K562 (cell line): Measurements from ENCODE around the gene LY6G6F. TPM values are rescaled to one million over a fixed set of nuclear protein-coding genes. Genes with fewer than 3 reads are reported as not detected.

ENCODE experiments used
- ARNT ChIP-seq, 2 experiments: fragments of 450-650 bp; IDR thresholded peaks; 2 replicates each; pipeline ENCODE4 v1.6.1; 2016; ENCODE audit warnings: mild to moderate bottlenecking in 1 of 2
- CBX1 ChIP-seq: sonication (generic); IDR thresholded peaks from 2 replicates; pipeline ENCODE4 v1.6.1; 2016; ENCODE audit warnings: antibody characterized with exemption, low read depth, mild to moderate bottlenecking
- CHD4 ChIP-seq: fragments of 200-600 bp; sonication (generic); IDR thresholded peaks from 3 replicates; pipeline ENCODE4 v1.6.1; 2012; ENCODE audit warnings: low read depth, mild to moderate bottlenecking, mixed read lengths, low read length, inconsistent platforms; ENCODE audit not compliant: insufficient read depth, insufficient replicate concordance, poor library complexity, severe bottlenecking
- CTBP1 ChIP-seq: fragments of 450-650 bp; IDR thresholded peaks from 2 replicates; pipeline ENCODE4 v1.6.1; 2016; ENCODE audit warnings: borderline replicate concordance
- DNMT1 ChIP-seq: fragments of 450-650 bp; IDR thresholded peaks from 2 replicates; pipeline ENCODE4 v1.6.1; 2016; ENCODE audit warnings: antibody characterized with exemption, mild to moderate bottlenecking
- FOSL1 ChIP-seq: fragments of 200-800 bp; sonication (Bioruptor generic); conservative IDR thresholded peaks from 2 replicates; pipeline ENCODE4 v1.6.1; 2016; ENCODE audit warnings: missing genetic modification characterization, missing compliant biosample characterization
- FOXK2 ChIP-seq, 2 experiments: fragments of 450-650 bp; IDR thresholded peaks in 1 of 2; conservative IDR thresholded peaks in 1 of 2; 2 replicates each; pipeline ENCODE4 v1.6.1; 2016; ENCODE audit warnings: low read depth in 2 of 2, mild to moderate bottlenecking in 1 of 2
- HIVEP1 ChIP-seq: fragments of 250-450 bp; sonication (Bioruptor Pico); IDR thresholded peaks from 2 replicates; pipeline ENCODE4 v1.4.0; 2020; ENCODE audit warnings: mild to moderate bottlenecking
- IFI16 ChIP-seq: fragments of 250-450 bp; sonication (Bioruptor Pico); IDR thresholded peaks from 2 replicates; pipeline ENCODE4 v2.1.2; 2022; ENCODE audit warnings: mild to moderate bottlenecking, inconsistent platforms
- MAFF ChIP-seq: IDR thresholded peaks from 2 replicates; pipeline ENCODE4 v1.6.1; 2012; ENCODE audit warnings: low read length, improper control_type of control experiment
- MECOM ChIP-seq: fragments of 250-450 bp; sonication (Bioruptor Pico); IDR thresholded peaks from 2 replicates; pipeline ENCODE4 v1.8.0; 2022; ENCODE audit warnings: inconsistent platforms
- NFYB ChIP-seq: IDR thresholded peaks from 2 replicates; pipeline ENCODE4 v1.6.1; 2011; ENCODE audit warnings: mild to moderate bottlenecking, moderate library complexity; ENCODE audit not compliant: insufficient read length; ENCODE audit errors: extremely low read depth
- NUFIP1 ChIP-seq: fragments of 450-650 bp; IDR thresholded peaks from 2 replicates; pipeline ENCODE4 v1.6.1; 2018; ENCODE audit not compliant: partially characterized antibody
- SMAD3 ChIP-seq: fragments of 450-650 bp; formaldehyde crosslinking; conservative IDR thresholded peaks from 2 replicates; pipeline ENCODE4 v1.4.0; 2020; ENCODE audit warnings: mild to moderate bottlenecking
- SNRNP70 ChIP-seq: fragments of 200-400 bp; formaldehyde crosslinking; optimal IDR thresholded peaks from 2 replicates; pipeline ENCODE3; 2017; ENCODE audit warnings: low read depth, low read length
- SP2 ChIP-seq: IDR thresholded peaks from 2 replicates; pipeline ENCODE4 v1.6.1; 2011; ENCODE audit warnings: mild to moderate bottlenecking, low read depth, low read length, moderate library complexity; ENCODE audit not compliant: poor library complexity, severe bottlenecking; ENCODE audit errors: extremely low read depth
- TAL1 ChIP-seq: fragments of 450-650 bp; IDR thresholded peaks from 2 replicates; pipeline ENCODE4 v1.6.1; 2016; ENCODE audit warnings: mild to moderate bottlenecking
- TEAD4 ChIP-seq, 2 experiments: sonication (generic) in 1 of 2; formaldehyde crosslinking in 1 of 2; IDR thresholded peaks; 2 replicates each; pipeline versions ENCODE4 v1.6.1 to v1.8.0; 2012 to 2022; ENCODE audit warnings: borderline replicate concordance in 1 of 2, inconsistent platforms in 1 of 2, low read length in 1 of 2, mild to moderate bottlenecking in 1 of 2, missing genetic modification reagents in 1 of 2
- ZC3H4 ChIP-seq: sonication (generic); formaldehyde crosslinking; IDR thresholded peaks from 2 replicates; pipeline ENCODE4 v1.9.0; 2021; ENCODE audit warnings: missing genetic modification reagents, borderline replicate concordance
- ZNF695 ChIP-seq: fragments of 450-650 bp; formaldehyde crosslinking; IDR thresholded peaks from 2 replicates; pipeline ENCODE4 v1.4.0; 2020; ENCODE audit warnings: mild to moderate bottlenecking, moderate library complexity
- polyA plus RNA-seq, 8 experiments: library from polyadenylated mRNA; depleted of rRNA in 4 of 8; stranded (reverse) in 5 of 8; unstranded in 3 of 8; fragments of >200 nt; fragmentation: Nextera tagmentation in 2 of 8; fragmentation: Illumina TruSeq in 1 of 8; extraction: Ambion mirVana in 2 of 8; extraction: Trizol in 1 of 8; gene quantifications; 2 replicates each; pipeline versions ENCODE4 v1.2.1 to v1.2.3, GENCODE V29; 2011 to 2014; ENCODE audit warnings: inconsistent platforms in 1 of 8, missing spikeins in 1 of 8
- total RNA-seq, 7 experiments: library from RNA; depleted of rRNA in 6 of 7; stranded (reverse); fragments of >200 nt in 6 of 7; fragmentation: Illumina TruSeq in 2 of 7; extraction: Trizol in 2 of 7; gene quantifications; 2 replicates each; pipeline versions ENCODE4 v1.2.1 to v1.2.3, GENCODE V29; 2011 to 2021; ENCODE audit warnings: low replicate concordance in 1 of 7
- TF ChIP-seq, protein P1 (sequence below): sonication (generic); formaldehyde crosslinking; IDR thresholded peaks from 2 replicates; pipeline ENCODE4 v1.8.0; 2022; ENCODE audit warnings: mild to moderate bottlenecking, missing genetic modification reagents
- TF ChIP-seq, protein P2 (sequence below): fragments of 450-650 bp; IDR thresholded peaks from one replicate; pipeline ENCODE4 v1.6.1; 2018; ENCODE audit warnings: mild to moderate bottlenecking, moderate library complexity; ENCODE audit not compliant: partially characterized antibody

The LY6G6F gene
- total and polyA plus RNA-seq, 9 of the 15 experiments (the other 6 are each of a cell fraction or from before 2014, with no cell fraction given): 0.14 to 0.50 (median 0.28) TPM; not detected in 2

DNA sequence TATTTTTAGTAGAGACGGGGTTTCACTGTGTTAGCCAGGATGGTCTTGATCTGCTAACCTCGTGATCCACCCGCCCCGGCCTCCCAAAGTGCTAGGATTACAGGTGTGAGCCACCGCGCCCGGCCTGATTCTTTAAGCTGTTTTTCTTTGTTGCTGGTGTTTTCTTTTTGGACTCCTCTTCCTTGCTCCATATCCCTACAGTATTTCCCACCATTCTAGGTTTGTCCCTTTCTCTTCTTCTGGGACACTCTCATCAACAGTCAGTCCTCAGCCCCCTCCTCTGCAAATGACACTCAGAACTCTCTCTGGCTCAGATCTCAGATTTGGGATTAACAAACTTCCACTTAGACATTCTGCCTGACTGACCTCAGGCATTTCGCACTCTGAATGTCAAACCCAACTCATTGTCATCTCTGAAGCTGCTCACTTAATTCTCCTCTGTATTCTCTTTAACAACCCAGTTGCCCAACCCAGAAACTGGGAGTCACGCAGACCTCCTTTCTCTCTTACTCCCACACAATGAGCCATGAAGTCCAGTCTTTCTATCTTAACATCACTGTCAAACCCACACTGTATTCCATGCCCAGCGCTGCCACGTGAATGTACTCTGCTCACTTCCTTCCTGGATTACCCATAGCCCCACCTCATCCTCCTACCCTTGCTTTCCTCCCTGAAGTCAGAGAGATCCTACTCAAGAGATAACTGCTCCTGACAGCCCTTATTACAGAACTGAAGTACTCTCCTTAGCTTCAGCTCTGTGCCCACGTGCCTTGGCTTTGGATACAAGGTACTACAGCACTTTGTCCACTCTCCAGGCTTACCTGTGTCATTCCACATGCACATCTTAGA lies 19.1 kb downstream of the LY6G6F start (continued):
- TF ChIP-seq MAFF (no peak), SMAD3 (CRISPR knock-in tag) (peak; percentile 89), TAL1 (no peak), SP2 (no peak), MECOM (CRISPR knock-in tag) (peak; percentile 78; the same call in 1 of the 2 replicates), ZC3H4 (CRISPR knock-in tag) (no peak), HIVEP1 (peak; percentile 76; the same call in 1 of the 2 replicates), ARNT (IDR thresholded peaks at IDR 0.05) (peak in 1 of 2 experiments; percentile 70; a peak in 1 of 4 replicates), CTBP1 (peak; percentile 68), CBX1 (no peak), FOSL1 (peak; percentile 40), NUFIP1 (peak; percentile 74), DNMT1 (no peak), FOXK2 (conservative IDR thresholded peaks at IDR 0.05 in 1 of 2, IDR thresholded peaks at IDR 0.05 in 1 of 2; ENCODE audit: low read depth in 2 of 2) (peak; percentile 21 to 55; a peak in 3 of 4 replicates), SNRNP70 (no peak), ZNF695 (CRISPR knock-in tag) (no peak), IFI16 (no peak), CHD4 (peak; percentile 41), NFYB (no peak), TEAD4 (IDR thresholded peaks at IDR 0.05; ENCODE audit: low read length) (no peak), TEAD4 (CRISPR knock-in tag; IDR thresholded peaks at IDR 0.05; ENCODE audit: borderline replicate concordance) (no peak)
- TF ChIP-seq, protein P1, sequence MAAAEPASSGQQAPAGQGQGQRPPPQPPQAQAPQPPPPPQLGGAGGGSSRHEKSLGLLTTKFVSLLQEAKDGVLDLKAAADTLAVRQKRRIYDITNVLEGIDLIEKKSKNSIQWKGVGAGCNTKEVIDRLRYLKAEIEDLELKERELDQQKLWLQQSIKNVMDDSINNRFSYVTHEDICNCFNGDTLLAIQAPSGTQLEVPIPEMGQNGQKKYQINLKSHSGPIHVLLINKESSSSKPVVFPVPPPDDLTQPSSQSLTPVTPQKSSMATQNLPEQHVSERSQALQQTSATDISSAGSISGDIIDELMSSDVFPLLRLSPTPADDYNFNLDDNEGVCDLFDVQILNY (CRISPR knock-in tag): no peak
- TF ChIP-seq, protein P2, sequence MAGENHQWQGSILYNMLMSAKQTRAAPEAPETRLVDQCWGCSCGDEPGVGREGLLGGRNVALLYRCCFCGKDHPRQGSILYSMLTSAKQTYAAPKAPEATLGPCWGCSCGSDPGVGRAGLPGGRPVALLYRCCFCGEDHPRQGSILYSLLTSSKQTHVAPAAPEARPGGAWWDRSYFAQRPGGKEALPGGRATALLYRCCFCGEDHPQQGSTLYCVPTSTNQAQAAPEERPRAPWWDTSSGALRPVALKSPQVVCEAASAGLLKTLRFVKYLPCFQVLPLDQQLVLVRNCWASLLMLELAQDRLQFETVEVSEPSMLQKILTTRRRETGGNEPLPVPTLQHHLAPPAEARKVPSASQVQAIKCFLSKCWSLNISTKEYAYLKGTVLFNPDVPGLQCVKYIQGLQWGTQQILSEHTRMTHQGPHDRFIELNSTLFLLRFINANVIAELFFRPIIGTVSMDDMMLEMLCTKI: no peak
